Endothelial cell of umbilical vein (primary cell): ENCODE results near the gene ECPAS. TPM values are rescaled to one million over a fixed set of nuclear protein-coding genes. Genes with fewer than 3 reads are reported as not detected.

Experiments used
- BruUV-seq: library from RNA; stranded (reverse); fragments of 400-500 nt; replicated peaks from 2 replicates; lab custom pipeline; 2021; lab: Mats Ljungman, UMichigan
- CTCF ChIA-PET: fragments of 300-600, 350-600 bp; sonication (Branson Sonifier 250); formaldehyde crosslinking; loops from one replicate; lab custom pipeline; 2021; ENCODE audit warnings: antibody characterized with exemption, inconsistent platforms; lab: Charles Lee
- POLR2A ChIA-PET: fragments of 300-600, 350-600 bp; sonication (Branson Sonifier 250); formaldehyde crosslinking; loops from one replicate; lab custom pipeline; 2021; ENCODE audit warnings: antibody characterized with exemption, inconsistent platforms; lab: Charles Lee
- DNase-seq: peaks from one replicate; pipeline ENCODE4 v3.0.0-alpha.2; 2011; ENCODE audit warnings: low read depth, low spot score
- FAIRE-seq: peaks from 2 replicates; lab custom pipeline; 2011; peaks lifted over from hg19 to GRCh38; lab: Jason Lieb, UNC
- H2AFZ ChIP-seq: 2 replicates; pipeline ENCODE4 v1.6.0; 2012; ENCODE audit warnings: low read depth, low read length, control low read depth, inconsistent platforms
- H3K27ac ChIP-seq: 2 replicates; pipeline ENCODE4 v1.5.1; 2011; ENCODE audit warnings: low read depth, mild to moderate bottlenecking, control low read depth, low read length, moderate library complexity; ENCODE audit not compliant: insufficient read depth
- H3K27me3 ChIP-seq, 2 experiments: 2 replicates each; pipeline versions ENCODE4 v1.6.0 to v1.6.1; 2011; ENCODE audit warnings: low read length in 2 of 2, mixed read lengths in 1 of 2; ENCODE audit not compliant: control insufficient read depth in 2 of 2, insufficient read depth in 2 of 2
- H3K36me3 ChIP-seq, 2 experiments: 2 replicates in 1 of 2; 3 replicates in 1 of 2; pipeline ENCODE4 v1.5.1; 2011; ENCODE audit warnings: low read length in 2 of 2, mild to moderate bottlenecking in 1 of 2, moderate library complexity in 1 of 2; ENCODE audit not compliant: control insufficient read depth in 2 of 2, insufficient read depth in 2 of 2; ENCODE audit errors: extremely low read depth in 1 of 2
- H3K4me1 ChIP-seq: 3 replicates; pipeline ENCODE4 v1.5.1; 2011; ENCODE audit warnings: mild to moderate bottlenecking, low read length; ENCODE audit not compliant: control insufficient read depth, insufficient read depth; ENCODE audit errors: extremely low read depth
- H3K4me2 ChIP-seq: 2 replicates; pipeline ENCODE4 v1.6.1; 2011; ENCODE audit warnings: low read length, control low read depth, mixed read lengths; ENCODE audit not compliant: insufficient read depth
- H3K4me3 ChIP-seq, 3 experiments: fragments of 200-600 bp in 1 of 3; sonication (generic), shearing (Covaris generic) in 1 of 3; replicated peaks in 1 of 3; 2 replicates each; pipeline ENCODE4 v1.5.1; 2011 to 2016; ENCODE audit warnings: control low read depth in 3 of 3, low read length in 3 of 3, mild to moderate bottlenecking in 2 of 3, inconsistent platforms in 1 of 3, low read depth in 1 of 3, moderate library complexity in 1 of 3; ENCODE audit not compliant: insufficient read depth in 1 of 3
- H3K79me2 ChIP-seq: 2 replicates; pipeline ENCODE4 v1.6.0; 2012; ENCODE audit warnings: low read length, inconsistent platforms; ENCODE audit not compliant: control insufficient read depth, insufficient read depth
- H3K9ac ChIP-seq: replicated peaks from 2 replicates; pipeline ENCODE3; 2011; ENCODE audit warnings: low read length, control low read depth; ENCODE audit not compliant: insufficient read depth; ENCODE audit errors: extremely low read depth
- H3K9me1 ChIP-seq: replicated peaks from 3 replicates; pipeline ENCODE4 v1.6.0; 2011; ENCODE audit warnings: mild to moderate bottlenecking, low read length; ENCODE audit not compliant: control insufficient read depth, insufficient read depth; ENCODE audit errors: extremely low read depth
- H3K9me3 ChIP-seq: replicated peaks from 2 replicates; pipeline ENCODE4 v1.5.1; 2012; ENCODE audit warnings: low read length, inconsistent platforms; ENCODE audit not compliant: control insufficient read depth, insufficient read depth
- H4K20me1 ChIP-seq: replicated peaks from 2 replicates; pipeline ENCODE3; 2011; ENCODE audit warnings: mild to moderate bottlenecking, low read length; ENCODE audit not compliant: control insufficient read depth, insufficient read depth; ENCODE audit errors: extremely low read depth
- CTCF ChIP-seq, 2 donors: IDR thresholded peaks; 1 replicate in 1 of 2; 2 replicates in 1 of 2; pipeline ENCODE4 v1.5.1; 2011; ENCODE audit warnings: low read length in 2 of 2, mild to moderate bottlenecking in 2 of 2, moderate library complexity in 2 of 2, control low read depth in 1 of 2, inconsistent platforms in 1 of 2, low read depth in 1 of 2; ENCODE audit not compliant: insufficient read depth in 1 of 2; ENCODE audit errors: extremely low read depth in 1 of 2
- EZH2 ChIP-seq: IDR thresholded peaks from 2 replicates; pipeline ENCODE4 v1.6.1; 2012; ENCODE audit warnings: borderline replicate concordance, low read depth, mild to moderate bottlenecking, moderate library complexity, low read length, inconsistent platforms; ENCODE audit not compliant: severe bottlenecking
- FOS ChIP-seq: IDR thresholded peaks from 2 replicates; pipeline ENCODE4 v1.6.1; 2011; ENCODE audit warnings: mild to moderate bottlenecking, low read length, moderate library complexity, borderline replicate concordance; ENCODE audit not compliant: insufficient read depth
- GATA2 ChIP-seq: IDR thresholded peaks from 2 replicates; pipeline ENCODE4 v1.7.0; 2011; ENCODE audit warnings: low read depth, mild to moderate bottlenecking, moderate library complexity, mixed read lengths, low read length; ENCODE audit not compliant: insufficient read length, insufficient read depth
- JUN ChIP-seq: IDR thresholded peaks from 2 replicates; pipeline ENCODE4 v1.6.1; 2011; ENCODE audit warnings: borderline replicate concordance, low read depth; ENCODE audit not compliant: insufficient read length, insufficient read depth
- MAX ChIP-seq: IDR thresholded peaks from 2 replicates; pipeline ENCODE4 v1.6.1; 2011; ENCODE audit not compliant: insufficient read depth, insufficient read length
- MYC ChIP-seq: IDR thresholded peaks from one replicate; pipeline ENCODE4 v1.6.1; 2011; ENCODE audit warnings: mild to moderate bottlenecking, low read depth, low read length
- POLR2A ChIP-seq: IDR thresholded peaks from 2 replicates; pipeline ENCODE4 v1.6.1; 2012; ENCODE audit warnings: low read depth, mild to moderate bottlenecking, control low read depth, low read length
- POLR2AphosphoS5 ChIP-seq: IDR thresholded peaks from 2 replicates; pipeline ENCODE4 v1.6.1; 2012; ENCODE audit warnings: low read depth, mild to moderate bottlenecking, control low read depth, low read length, moderate library complexity; ENCODE audit not compliant: insufficient read depth
- dilution Hi-C: fragments of 300-500 bp; cut with MboI; formaldehyde crosslinking; loops from one replicate; pipeline ENCODE4 v1.15.0; 2019; ENCODE audit warnings: low sequenced_read_pairs; ENCODE audit not compliant: extremely low pct_ligation_motif_present
- intact Hi-C: fragments of 100-400 bp; cut with micrococcal nuclease; formaldehyde crosslinking; loops from one replicate; pipeline ENCODE4 v1.10.0; 2022
- polyA plus RNA-seq, 4 experiments: library from polyadenylated mRNA; depleted of rRNA in 3 of 4; stranded (reverse) in 3 of 4; unstranded in 1 of 4; fragments of >200 nt; gene quantifications; 2 replicates each; pipeline versions ENCODE4 v1.2.1 to v1.2.3, GENCODE V29; 2011 to 2012; ENCODE audit warnings: missing spikeins in 1 of 4
- total RNA-seq: library from RNA; stranded (reverse); gene quantifications from 2 replicates; pipeline ENCODE4 v1.2.3, GENCODE V29; 2021

ECPAS gene
- total and polyA plus RNA-seq, 2 donors (not counting 3 experiments of a cell fraction or from before 2014, with no cell fraction given), result 17.9 to 89.3 TPM

GRCh38 chr9:111443454-111443853 is 40.7 kb downstream of the ECPAS start:
- FAIRE-seq (no peak), DNase-seq (no peak)
- no peaks in the 10 kb centered on the region for H3K4me1 ChIP-seq
- no peak overlapping the region for H3K27ac ChIP-seq
- H3K9me3 ChIP-seq, result no peaks in the 10 kb centered on the region
- intact Hi-C loops (no loop called here), dilution Hi-C loops (no loop called here)
- TF ChIP-seq POLR2AphosphoS5 (no peak), POLR2A (no peak), EZH2 (no peak), CTCF (IDR thresholded peaks at IDR 0.05; ENCODE audit: extremely low read depth in 1 of 2, insufficient read depth in 1 of 2, low read depth in 1 of 2, low read length in 2 of 2) (no peak), MYC (no peak), GATA2 (no peak), JUN (no peak), MAX (no peak), FOS (no peak)
- H2AFZ ChIP-seq, result no peak overlapping the region
- no peaks in the 10 kb centered on the region for H4K20me1 ChIP-seq
- peaks cover 4 to 8% of the 10 kb centered on the region in 2 experiments for H3K36me3 ChIP-seq
- H3K9me1 ChIP-seq, result no peaks in the 10 kb centered on the region
- no peak overlapping the region for H3K4me2 ChIP-seq
- no TSS peak for BruUV-seq
- H3K79me2 ChIP-seq, result peaks cover 5% of the 10 kb centered on the region
- H3K27me3 ChIP-seq, result no peaks in the 10 kb centered on the region
- no peak overlapping the region for H3K9ac ChIP-seq
- ChIA-PET CTCF (no interaction called here), POLR2A (no interaction called here)
- no peak overlapping the region for H3K4me3 ChIP-seq
